ENCODE data around the gene GPR68.
A peak's percentile ranks its signal among the peaks of the same experiment; 100 is the strongest.

Gene GPR68, protein sequence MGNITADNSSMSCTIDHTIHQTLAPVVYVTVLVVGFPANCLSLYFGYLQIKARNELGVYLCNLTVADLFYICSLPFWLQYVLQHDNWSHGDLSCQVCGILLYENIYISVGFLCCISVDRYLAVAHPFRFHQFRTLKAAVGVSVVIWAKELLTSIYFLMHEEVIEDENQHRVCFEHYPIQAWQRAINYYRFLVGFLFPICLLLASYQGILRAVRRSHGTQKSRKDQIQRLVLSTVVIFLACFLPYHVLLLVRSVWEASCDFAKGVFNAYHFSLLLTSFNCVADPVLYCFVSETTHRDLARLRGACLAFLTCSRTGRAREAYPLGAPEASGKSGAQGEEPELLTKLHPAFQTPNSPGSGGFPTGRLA

DNA sequence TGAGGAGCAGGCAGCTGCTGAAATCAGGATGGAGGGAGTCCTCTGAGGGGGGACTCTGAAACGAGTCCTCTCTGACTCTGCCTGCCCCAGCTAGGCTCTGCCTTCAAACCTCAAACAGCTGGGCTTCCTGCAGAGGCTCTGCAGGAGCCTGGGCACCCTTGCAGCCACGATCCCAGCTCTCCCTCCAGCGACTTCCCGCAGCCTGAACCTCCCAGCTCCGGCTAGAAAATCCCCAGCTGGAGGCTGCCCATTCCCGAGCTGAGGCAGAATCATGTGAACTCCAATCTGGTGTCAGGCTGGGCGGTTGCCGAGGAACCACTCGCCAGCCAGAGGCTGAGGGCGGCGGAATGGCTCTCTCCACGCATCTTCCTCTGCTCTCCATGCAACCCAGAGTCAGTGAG, at the start of gene GPR68:
TSS of gene GPR68 (minus strand) at position 204 of the 401 bp plus-strand sequence. CDS start 9,654 bp downstream, outside the sequence.
- peaks cover 98% of the 10 kb centered on the region for H3K36me3 Mint-ChIP-seq
- no peak for DNase-seq (ENCODE audit: low spot score in 2 of 2)
- H3K4me1 Mint-ChIP-seq, result peaks cover 73% of the 10 kb centered on the region

DNA sequence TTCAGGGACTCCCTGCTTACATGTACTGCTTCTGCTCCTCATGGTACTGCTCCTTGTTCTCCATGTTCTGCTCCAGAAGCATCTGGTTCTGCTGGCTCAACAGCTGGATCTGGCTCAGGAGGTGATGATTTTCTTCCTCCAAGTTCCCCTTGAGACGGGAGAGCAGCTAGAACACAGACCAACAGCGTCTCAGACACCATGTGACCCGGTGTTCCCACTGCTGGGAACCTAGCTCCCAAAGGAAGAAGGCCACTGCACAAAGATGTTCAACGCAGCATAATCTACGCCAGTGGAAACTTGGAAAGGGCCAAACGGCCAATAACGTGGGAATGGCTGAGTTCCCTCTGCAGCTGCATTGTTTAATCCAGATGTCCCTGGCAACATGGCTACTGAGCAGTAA, 49.6 kb upstream of the GPR68 start:
- peaks cover 28% of the 10 kb centered on the region for H3K4me1 Mint-ChIP-seq
- DNase-seq (ENCODE audit: low spot score in 2 of 2) (no peak), ATAC-seq (no peak)
- peaks cover 100% of the 10 kb centered on the region for H3K36me3 Mint-ChIP-seq
- peak overlapping the region; percentile 94 for H3K27ac Mint-ChIP-seq
- H3K9me3 Mint-ChIP-seq, result no peaks in the 10 kb centered on the region
- H3K4me3 Mint-ChIP-seq, result no peak overlapping the region

More for the DNA sequence above, at the start of gene GPR68:
- peak within 1 kb of the TSS; percentile 85 for H3K4me3 Mint-ChIP-seq
- peaks cover 4% of the 10 kb centered on the region for H3K9me3 Mint-ChIP-seq
- H3K27ac Mint-ChIP-seq, result peak within 1 kb of the TSS; percentile 93
- ATAC-seq, result no peak

DNA sequence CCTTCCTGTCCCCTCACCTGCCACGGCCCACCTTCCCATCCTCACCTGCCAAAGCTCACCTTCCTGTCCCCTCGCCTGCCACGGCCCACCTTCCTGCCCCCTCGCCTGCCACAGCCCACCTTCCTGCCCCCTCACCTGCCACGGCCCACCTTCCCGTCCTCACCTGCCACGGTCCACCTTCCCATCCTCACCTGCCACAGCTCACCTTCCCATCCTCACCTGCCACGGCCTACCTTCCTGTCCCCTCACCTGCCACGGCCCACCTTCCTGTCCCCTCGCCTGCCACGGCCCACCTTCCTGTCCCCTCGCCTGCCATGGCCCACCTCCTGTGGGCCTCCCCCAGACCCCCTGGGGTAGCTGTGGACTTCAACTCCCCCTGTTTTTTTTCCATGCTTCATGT, 48.8 kb upstream of the GPR68 start:
- no peak overlapping the region for H3K4me3 Mint-ChIP-seq
- H3K4me1 Mint-ChIP-seq, result peaks cover 23% of the 10 kb centered on the region
- H3K27ac Mint-ChIP-seq, result peak overlapping the region; percentile 94
- no peaks in the 10 kb centered on the region for H3K9me3 Mint-ChIP-seq
- no peak for ATAC-seq
- no peak for DNase-seq (ENCODE audit: low spot score in 2 of 2)
- peaks cover 100% of the 10 kb centered on the region for H3K36me3 Mint-ChIP-seq

DNA sequence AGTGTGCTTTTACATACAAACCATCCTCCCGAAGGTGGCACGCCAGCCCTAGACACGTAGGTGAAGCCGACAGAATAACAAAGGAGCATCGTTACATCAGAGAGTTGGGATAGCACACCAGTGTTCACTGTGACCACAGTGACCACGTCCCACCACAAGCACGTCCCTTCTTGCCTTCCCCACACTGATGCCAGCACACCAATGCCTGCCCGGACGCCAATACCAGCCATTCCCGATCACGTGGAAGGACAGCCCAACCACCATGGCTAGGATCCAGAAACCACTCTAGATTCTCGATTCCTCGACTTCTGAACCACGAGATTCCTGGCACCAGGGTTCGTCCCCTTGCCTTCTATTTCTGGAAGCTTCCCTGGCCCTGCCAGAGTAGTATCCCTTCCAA, 48.0 kb upstream of the GPR68 start:
- peaks cover 23% of the 10 kb centered on the region for H3K4me1 Mint-ChIP-seq
- no peak overlapping the region for H3K4me3 Mint-ChIP-seq
- no peaks in the 10 kb centered on the region for H3K9me3 Mint-ChIP-seq
- H3K27ac Mint-ChIP-seq, result peak overlapping the region; percentile 94
- no peak for DNase-seq (ENCODE audit: low spot score in 2 of 2)
- ATAC-seq, result peak; percentile 56
- peaks cover 100% of the 10 kb centered on the region for H3K36me3 Mint-ChIP-seq

GRCh38 chr14:91291786-91292405, 47.4 kb upstream of the GPR68 start:
- Mint-ChIP-seq H3K27ac (peak overlapping the region; percentile 94), H3K36me3 (peaks cover 100% of the 10 kb centered on the region), H3K4me1 (peaks cover 23% of the 10 kb centered on the region), H3K9me3 (no peaks in the 10 kb centered on the region), H3K4me3 (no peak overlapping the region)
- ATAC-seq (peak; percentile 6), DNase-seq (ENCODE audit: low spot score in 2 of 2) (no peak)

DNA sequence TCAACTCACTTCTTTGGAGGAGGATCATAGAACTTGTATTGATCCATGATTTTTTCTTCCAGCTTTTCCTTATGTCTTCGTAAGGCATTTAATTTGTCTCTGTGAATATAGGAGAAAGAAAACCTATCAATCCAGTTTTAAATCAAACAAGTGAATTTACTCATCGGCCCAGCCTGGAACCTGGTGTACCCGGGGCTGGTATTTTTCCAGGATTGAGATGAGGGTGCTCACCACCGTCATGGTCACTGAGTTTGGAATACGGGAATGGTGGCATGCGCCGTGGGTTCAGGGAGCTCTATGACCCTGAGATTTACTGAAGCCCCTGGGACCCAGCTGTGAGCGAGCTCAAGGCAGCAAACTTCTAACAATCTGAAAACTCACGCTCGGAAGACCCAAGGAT, 46.5 kb upstream of the GPR68 start:
- Mint-ChIP-seq H3K4me1 (peaks cover 26% of the 10 kb centered on the region), H3K4me3 (no peak overlapping the region), H3K36me3 (peaks cover 100% of the 10 kb centered on the region), H3K9me3 (no peaks in the 10 kb centered on the region), H3K27ac (peak overlapping the region; percentile 94)
- DNase-seq (ENCODE audit: low spot score in 2 of 2) (no peak), ATAC-seq (no peak)

GRCh38 chr14:91289464-91289863, 45.0 kb upstream of the GPR68 start:
- no peak overlapping the region for H3K4me3 Mint-ChIP-seq
- peaks cover 31% of the 10 kb centered on the region for H3K4me1 Mint-ChIP-seq

GRCh38 chr14:91288876-91289275, 44.4 kb upstream of the GPR68 start:
- Mint-ChIP-seq H3K9me3 (no peaks in the 10 kb centered on the region), H3K4me3 (no peak overlapping the region), H3K27ac (peak overlapping the region; percentile 94), H3K36me3 (peaks cover 100% of the 10 kb centered on the region), H3K4me1 (peaks cover 31% of the 10 kb centered on the region)
- ATAC-seq, result no peak
- no peak for DNase-seq (ENCODE audit: low spot score in 2 of 2)

More at GRCh38 chr14:91289464-91289863, 45.0 kb upstream of the GPR68 start:
- DNase-seq (ENCODE audit: low spot score in 2 of 2) (no peak), ATAC-seq (no peak)
- no peaks in the 10 kb centered on the region for H3K9me3 Mint-ChIP-seq
- peaks cover 100% of the 10 kb centered on the region for H3K36me3 Mint-ChIP-seq
- peak overlapping the region; percentile 94 for H3K27ac Mint-ChIP-seq

- DNase-seq (ENCODE audit: low spot score in 2 of 2) (peak; percentile 81 to 89), ATAC-seq (peak; percentile 86)
- Mint-ChIP-seq H3K36me3 (peaks cover 100% of the 10 kb centered on the region), H3K4me1 (peaks cover 13% of the 10 kb centered on the region), H3K9me3 (no peaks in the 10 kb centered on the region), H3K27ac (peak overlapping the region; percentile 90), H3K4me3 (no peak overlapping the region)
Measured at GRCh38 chr14:91286530-91286937, 42.0 kb upstream of the GPR68 start.

DNA sequence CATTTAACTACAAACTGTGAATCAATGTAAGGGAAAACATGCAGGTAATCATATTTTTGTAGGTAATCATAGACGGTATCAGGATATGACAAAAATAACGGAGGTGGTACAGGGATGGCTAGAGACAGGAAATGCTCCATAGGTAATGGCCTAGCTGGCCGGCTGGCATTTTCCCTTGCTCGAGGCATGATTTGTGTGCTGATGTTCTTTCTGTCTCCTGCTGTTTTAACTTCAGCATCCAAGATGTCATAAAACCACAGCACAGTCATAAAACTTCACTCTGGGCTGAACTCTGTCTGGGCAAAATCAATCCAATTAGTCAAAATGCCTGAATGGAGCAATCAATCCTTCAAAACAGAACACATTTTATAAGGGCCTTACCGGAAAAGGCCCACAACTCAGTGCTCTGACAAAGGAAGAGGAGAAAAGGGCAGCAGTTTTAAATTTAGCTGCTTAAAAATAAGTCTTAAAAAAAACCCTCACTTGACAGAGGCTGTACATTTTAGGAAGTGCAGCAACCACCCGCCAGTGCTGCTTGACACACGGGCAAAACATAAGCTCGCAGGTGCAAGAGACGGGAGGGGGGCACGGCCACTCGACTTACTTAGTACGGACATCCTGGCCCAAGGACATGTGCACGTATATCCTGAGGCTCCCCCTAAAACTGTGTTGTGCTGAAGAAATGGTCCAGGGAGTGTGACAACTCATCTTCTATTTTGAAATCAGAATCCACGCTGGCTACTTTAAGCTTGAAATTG, 40.5 kb upstream of the GPR68 start:
- H3K4me3 Mint-ChIP-seq, result no peak overlapping the region
- H3K27ac Mint-ChIP-seq, result peak overlapping the region; percentile 90
- H3K9me3 Mint-ChIP-seq, result no peaks in the 10 kb centered on the region
- no peak for ATAC-seq
- H3K36me3 Mint-ChIP-seq, result peaks cover 100% of the 10 kb centered on the region
- peaks cover 13% of the 10 kb centered on the region for H3K4me1 Mint-ChIP-seq
- no peak for DNase-seq (ENCODE audit: low spot score in 2 of 2)

DNA sequence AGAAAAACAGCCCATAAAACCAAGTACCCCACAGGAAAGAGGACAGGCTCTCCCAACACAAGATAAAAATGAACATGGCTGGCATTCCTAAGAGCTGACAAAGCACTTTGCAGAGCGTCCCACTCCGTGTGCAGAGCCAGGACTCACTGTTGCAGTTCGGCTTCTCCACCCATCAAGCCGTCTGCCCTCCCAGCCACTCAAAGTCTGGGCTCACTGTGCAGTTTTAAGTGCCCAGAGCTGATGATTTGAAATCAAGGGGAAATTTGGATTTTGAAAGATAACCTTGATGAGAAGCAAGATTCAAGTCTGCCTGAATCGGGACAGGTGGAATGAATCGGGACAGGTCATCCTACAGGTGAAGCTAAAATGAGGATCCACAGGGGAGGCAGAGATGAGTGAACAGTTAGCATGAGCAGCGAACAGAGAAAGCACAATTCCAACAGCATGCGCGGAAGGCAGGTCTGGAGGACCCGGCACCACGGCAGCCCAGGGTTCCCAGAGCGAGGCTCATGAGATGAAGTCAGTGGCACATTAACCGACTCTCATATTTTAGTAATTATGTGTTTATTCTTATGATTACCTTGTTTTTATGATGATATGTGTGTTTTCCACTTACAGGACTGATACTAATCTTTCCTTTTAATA, 39.8 kb upstream of the GPR68 start:
- peaks cover 100% of the 10 kb centered on the region for H3K36me3 Mint-ChIP-seq
- H3K4me3 Mint-ChIP-seq, result no peak overlapping the region
- peak overlapping the region; percentile 90 for H3K27ac Mint-ChIP-seq
- no peaks in the 10 kb centered on the region for H3K9me3 Mint-ChIP-seq
- DNase-seq (ENCODE audit: low spot score in 2 of 2) (no peak), ATAC-seq (no peak)
- peaks cover 13% of the 10 kb centered on the region for H3K4me1 Mint-ChIP-seq

- Mint-ChIP-seq H3K36me3 (peaks cover 100% of the 10 kb centered on the region), H3K9me3 (no peaks in the 10 kb centered on the region), H3K4me3 (no peak overlapping the region), H3K4me1 (peaks cover 13% of the 10 kb centered on the region), H3K27ac (peak overlapping the region; percentile 90)
- ATAC-seq, result no peak
- no peak for DNase-seq (ENCODE audit: low spot score in 2 of 2)
Measured at GRCh38 chr14:91283666-91284065, 39.2 kb upstream of the GPR68 start.

- peaks cover 100% of the 10 kb centered on the region for H3K36me3 Mint-ChIP-seq
Measured at GRCh38 chr14:91282954-91283645, 38.6 kb upstream of the GPR68 start.

GRCh38 chr14:91281346-91281745, 36.8 kb upstream of the GPR68 start:
- Mint-ChIP-seq H3K9me3 (no peaks in the 10 kb centered on the region), H3K27ac (peak overlapping the region; percentile 90)

More at GRCh38 chr14:91282954-91283645, 38.6 kb upstream of the GPR68 start:
- H3K4me3 Mint-ChIP-seq, result no peak overlapping the region
- ATAC-seq, result no peak
- H3K4me1 Mint-ChIP-seq, result peaks cover 13% of the 10 kb centered on the region
- no peak for DNase-seq (ENCODE audit: low spot score in 2 of 2)
- H3K9me3 Mint-ChIP-seq, result no peaks in the 10 kb centered on the region
- H3K27ac Mint-ChIP-seq, result peak overlapping the region; percentile 90

More at GRCh38 chr14:91281346-91281745, 36.8 kb upstream of the GPR68 start:
- H3K4me1 Mint-ChIP-seq, result peaks cover 9% of the 10 kb centered on the region
- no peak overlapping the region for H3K4me3 Mint-ChIP-seq
- ATAC-seq (no peak), DNase-seq (ENCODE audit: low spot score in 2 of 2) (no peak)
- H3K36me3 Mint-ChIP-seq, result peaks cover 100% of the 10 kb centered on the region

Measured in stimulated activated effector memory CD8-positive, alpha-beta T cell treated with anti-CD3 and anti-CD28 coated beads, Interleukin-12 subunit alpha, Interleukin-12 subunit beta, amount 100 ng/mL, for 72 hours (primary cell).